Muscle of leg (tissue), 11 donors: Measurements from ENCODE around the gene PUDP. TPM values are rescaled to one million over a fixed set of nuclear protein-coding genes. Genes with fewer than 3 reads are reported as not detected.

Experiments used
- DNase-seq: peaks from one replicate; pipeline ENCODE4 v3.0.0; 2013
- H3K27ac ChIP-seq: one replicate; pipeline ENCODE4 v1.5.1; 2013; ENCODE audit warnings: mild to moderate bottlenecking, low read length, control low read depth
- H3K27me3 ChIP-seq: one replicate; pipeline ENCODE4 v1.6.1; 2013; ENCODE audit warnings: low read length; ENCODE audit not compliant: control insufficient read depth, insufficient read depth
- H3K36me3 ChIP-seq: one replicate; pipeline ENCODE4 v1.6.1; 2013; ENCODE audit warnings: low read length; ENCODE audit not compliant: control insufficient read depth, insufficient read depth
- H3K4me1 ChIP-seq: one replicate; pipeline ENCODE4 v1.6.1; 2013; ENCODE audit warnings: low read length; ENCODE audit not compliant: control insufficient read depth, insufficient read depth
- H3K4me3 ChIP-seq: one replicate; pipeline ENCODE4 v1.5.1; 2013; ENCODE audit warnings: low read length, control low read depth
- H3K9me3 ChIP-seq: replicated peaks from 2 replicates; pipeline ENCODE4 v1.6.1; 2013; ENCODE audit warnings: low read depth, low read length; ENCODE audit not compliant: control insufficient read depth
- WGBS: methylation state at CpG from one replicate; pipeline ENCODE4 v1.1.5; 2013; ENCODE audit warnings: missing lambda C conversion rate; ENCODE audit not compliant: insufficient coverage; 5-methylcytosine and 5-hydroxymethylcytosine counted together
- polyA plus RNA-seq, 8 donors: library from polyadenylated mRNA; unstranded; fragments of 120-200 nt; gene quantifications; one replicate each; pipeline versions ENCODE4 v1.2.1 to v1.2.3, GENCODE V29; 2013; ENCODE audit warnings: inconsistent platforms in 1 of 8, low replicate concordance in 1 of 8; ENCODE audit not compliant: insufficient read length in 8 of 8, insufficient read depth in 1 of 8
- total RNA-seq: library from RNA; stranded (reverse); fragments of 120-200 nt; gene quantifications from one replicate; pipeline ENCODE4 v1.2.4, GENCODE V29; 2013

PUDP gene
- total and polyA plus RNA-seq, 9 donors, result 17.4 to 32.6 (median 28.4) TPM

DNA sequence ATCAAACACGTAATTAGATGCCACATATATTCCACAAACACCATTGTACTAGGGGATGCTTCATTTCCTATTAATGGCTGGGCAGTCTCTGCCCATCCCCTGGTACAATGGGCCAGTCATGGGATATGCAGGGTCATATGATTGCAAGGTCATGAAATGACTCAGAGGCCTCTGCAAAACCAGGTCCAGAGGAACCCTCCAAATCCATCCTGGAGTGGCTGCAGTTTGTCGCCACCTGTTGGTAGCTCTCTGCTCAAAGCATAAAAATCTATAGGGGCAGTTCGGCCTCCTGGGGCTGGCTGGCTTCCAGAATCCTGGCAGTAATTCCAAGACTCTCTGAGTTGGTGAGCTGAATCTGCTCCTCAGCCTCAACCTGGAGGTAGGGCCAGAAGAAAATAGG is 22.9 kb upstream of the PUDP start:
- Histone ChIP-seq H3K9me3 (peaks cover 8% of the 10 kb centered on the region), H3K4me1 (no peaks in the 10 kb centered on the region), H3K4me3 (no peak overlapping the region), H3K27ac (no peak overlapping the region), H3K36me3 (no peaks in the 10 kb centered on the region), H3K27me3 (peaks cover 14% of the 10 kb centered on the region)
- no peak for DNase-seq
- no CpG with 5 or more reads among the region's 3 CpGs for WGBS

DNA sequence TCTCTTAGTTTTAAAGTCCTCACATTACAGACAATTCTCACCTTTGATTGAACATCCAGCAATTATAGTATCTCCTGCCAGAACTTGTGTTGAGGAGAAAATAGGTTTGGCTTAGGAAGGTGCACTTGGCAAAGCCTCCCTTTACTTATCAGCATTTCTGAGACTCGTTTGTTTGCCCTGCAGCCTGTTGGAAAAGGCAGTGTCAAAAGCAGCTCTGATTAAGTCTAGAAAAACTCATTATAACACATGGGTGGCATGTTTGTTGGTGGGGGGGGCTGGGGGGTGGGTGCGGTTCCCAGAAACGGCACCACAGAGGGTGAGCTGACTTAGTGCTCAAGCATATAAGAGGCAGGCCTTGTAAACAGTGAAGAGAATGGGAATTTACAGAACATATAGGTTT is 21.7 kb upstream of the PUDP start:
- WGBS, result no CpG with 5 or more reads among the region's 3 CpGs
- no peaks in the 10 kb centered on the region for H3K36me3 ChIP-seq

GRCh38 chrX:7168371-7168770 is 20.4 kb upstream of the PUDP start:
- H3K9me3 ChIP-seq, result peaks cover 8% of the 10 kb centered on the region
- H3K4me1 ChIP-seq, result no peaks in the 10 kb centered on the region
- H3K36me3 ChIP-seq, result no peaks in the 10 kb centered on the region
- no peak overlapping the region for H3K27ac ChIP-seq
- peaks cover 16% of the 10 kb centered on the region for H3K27me3 ChIP-seq
- H3K4me3 ChIP-seq, result no peak overlapping the region
- WGBS, result 100% methylated on average over 1 of the region's 1 CpG
- DNase-seq, result no peak

More for the DNA sequence above, 21.7 kb upstream of the PUDP start:
- Histone ChIP-seq H3K27me3 (peaks cover 16% of the 10 kb centered on the region), H3K9me3 (peaks cover 8% of the 10 kb centered on the region), H3K4me1 (no peaks in the 10 kb centered on the region), H3K4me3 (no peak overlapping the region), H3K27ac (no peak overlapping the region)
- DNase-seq, result no peak

GRCh38 chrX:7164174-7164573 is 16.2 kb upstream of the PUDP start:
- peaks cover 15% of the 10 kb centered on the region for H3K27me3 ChIP-seq
- no peak overlapping the region for H3K27ac ChIP-seq
- H3K4me3 ChIP-seq, result no peak overlapping the region
- no peak for DNase-seq
- H3K9me3 ChIP-seq, result peaks cover 7% of the 10 kb centered on the region
- no peaks in the 10 kb centered on the region for H3K4me1 ChIP-seq
- no peaks in the 10 kb centered on the region for H3K36me3 ChIP-seq
- 71% methylated on average over 1 of the region's 3 CpGs for WGBS

DNA sequence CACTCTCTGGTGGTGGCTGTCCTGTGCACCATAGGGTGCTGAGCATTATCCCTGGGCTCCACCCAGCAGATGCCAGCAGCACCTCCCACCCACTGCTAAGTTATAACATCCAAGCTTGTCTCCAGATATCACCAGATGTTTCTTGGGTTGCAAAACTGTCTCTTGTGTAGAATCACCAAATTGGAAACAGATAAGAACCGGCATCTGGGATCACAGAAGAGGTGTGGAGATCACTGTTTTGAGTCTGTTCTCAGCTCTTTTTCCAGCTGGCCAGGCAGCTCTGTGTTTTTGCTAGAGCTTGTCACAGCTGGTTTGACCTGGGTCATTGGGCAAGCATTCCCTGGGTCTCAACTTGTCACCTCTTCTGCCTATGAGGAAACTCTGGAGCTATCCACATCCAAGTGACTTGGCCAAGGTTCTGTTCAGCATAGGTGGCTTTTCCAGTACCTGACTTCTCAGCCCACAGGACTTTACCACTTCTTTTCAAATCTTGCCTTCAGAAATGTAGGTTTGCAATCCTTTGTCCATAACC is 15.3 kb upstream of the PUDP start:
- no peak overlapping the region for H3K27ac ChIP-seq
- H3K27me3 ChIP-seq, result peaks cover 16% of the 10 kb centered on the region
- no peak for DNase-seq
- peaks cover 2% of the 10 kb centered on the region for H3K9me3 ChIP-seq
- no peaks in the 10 kb centered on the region for H3K36me3 ChIP-seq
- H3K4me3 ChIP-seq, result no peak overlapping the region
- WGBS, result 50% methylated on average over 1 of the region's 1 CpG
- no peaks in the 10 kb centered on the region for H3K4me1 ChIP-seq

GRCh38 chrX:7159149-7159861 is 11.4 kb upstream of the PUDP start:
- Histone ChIP-seq H3K4me1 (no peaks in the 10 kb centered on the region), H3K27ac (no peak overlapping the region), H3K36me3 (no peaks in the 10 kb centered on the region), H3K4me3 (no peak overlapping the region), H3K9me3 (no peaks in the 10 kb centered on the region), H3K27me3 (peaks cover 13% of the 10 kb centered on the region)
- no peak for DNase-seq
- 93% methylated on average over 3 of the region's 7 CpGs for WGBS

GRCh38 chrX:7158468-7158990 is 10.6 kb upstream of the PUDP start:
- Histone ChIP-seq H3K4me3 (no peak overlapping the region), H3K36me3 (no peaks in the 10 kb centered on the region), H3K9me3 (no peaks in the 10 kb centered on the region), H3K27ac (no peak overlapping the region), H3K4me1 (no peaks in the 10 kb centered on the region), H3K27me3 (peaks cover 13% of the 10 kb centered on the region)
- no peak for DNase-seq
- 42% methylated on average over 2 of the region's 5 CpGs for WGBS

- no peak overlapping the region for H3K27ac ChIP-seq
- H3K4me1 ChIP-seq, result no peaks in the 10 kb centered on the region
- no peaks in the 10 kb centered on the region for H3K36me3 ChIP-seq
- WGBS, result 89% methylated on average over 3 of the region's 3 CpGs
- peaks cover 14% of the 10 kb centered on the region for H3K27me3 ChIP-seq
- no peak overlapping the region for H3K4me3 ChIP-seq
- no peaks in the 10 kb centered on the region for H3K9me3 ChIP-seq
- DNase-seq, result no peak
These were observed 8.9 kb upstream of the PUDP start for GRCh38 chrX:7156879-7157278.

- H3K9me3 ChIP-seq, result no peaks in the 10 kb centered on the region
- no peaks in the 10 kb centered on the region for H3K36me3 ChIP-seq
- H3K27ac ChIP-seq, result no peak overlapping the region
- no peak for DNase-seq
- H3K27me3 ChIP-seq, result peaks cover 14% of the 10 kb centered on the region
- H3K4me1 ChIP-seq, result no peaks in the 10 kb centered on the region
- WGBS, result no CpG with 5 or more reads among the region's 1 CpG
- no peak overlapping the region for H3K4me3 ChIP-seq
These were observed 7.2 kb upstream of the PUDP start for GRCh38 chrX:7155163-7155562.

DNA sequence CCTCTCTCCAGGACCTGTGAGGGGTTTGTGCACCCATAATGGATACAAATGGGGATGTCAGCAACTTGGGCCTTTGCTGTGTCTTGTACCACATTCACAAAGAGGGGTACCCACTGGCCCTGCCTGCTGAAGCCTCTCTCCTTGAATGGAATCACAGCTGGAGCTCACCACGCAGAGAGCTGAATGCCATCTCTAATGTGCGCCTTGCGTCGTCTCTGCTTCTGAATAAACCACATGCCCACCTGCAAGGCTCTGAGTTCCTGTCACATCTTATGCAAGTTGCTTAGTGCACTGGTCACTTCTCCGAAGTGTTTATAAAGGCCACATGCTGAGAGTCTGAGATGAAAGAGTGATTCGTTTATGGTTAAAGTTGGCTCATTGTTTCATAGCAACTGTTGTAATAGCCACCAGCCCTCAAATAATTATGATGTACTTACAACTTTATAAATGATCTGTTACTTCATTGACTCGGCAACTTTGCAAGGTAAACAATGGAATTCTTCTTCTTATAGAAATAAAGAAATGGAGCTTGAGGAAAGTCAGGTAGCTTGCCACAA is 6.2 kb upstream of the PUDP start:
- H3K4me3 ChIP-seq, result no peak overlapping the region
- no peaks in the 10 kb centered on the region for H3K36me3 ChIP-seq
- H3K27me3 ChIP-seq, result peaks cover 13% of the 10 kb centered on the region
- no peak overlapping the region for H3K27ac ChIP-seq
- DNase-seq, result no peak
- H3K4me1 ChIP-seq, result no peaks in the 10 kb centered on the region
- 62% methylated on average over 4 of the region's 7 CpGs for WGBS
- no peaks in the 10 kb centered on the region for H3K9me3 ChIP-seq
